Hematopoietic multipotent progenitor cell treated with erythropoietin and hydrocortisone succinate and interleukin-3 and kit ligand, for 4 days (in vitro differentiated cells): ENCODE measurements around the gene LDHD.
A peak's percentile ranks its signal among the peaks of the same experiment; 100 is the strongest.
"Not testable (repeated sequence)": the region's sequence is repeated elsewhere in the genome, so short reads cannot be mapped to it uniquely, and the experiment has no call there.

ENCODE experiments used
- DNase-seq: peaks from one replicate; pipeline ENCODE4 v3.0.0-alpha.2; 2015

The LDHD gene

GRCh38 chr16:75097941-75098901, 18.4 kb downstream of the LDHD start:
- DNase-seq = no peak

- no peak for DNase-seq
These were observed 19.3 kb downstream of the LDHD start for GRCh38 chr16:75097191-75097761.

- no peak for DNase-seq
These were observed 19.9 kb downstream of the LDHD start for GRCh38 chr16:75096656-75097055.

GRCh38 chr16:75095204-75095621, 21.4 kb downstream of the LDHD start:
- no peak for DNase-seq

- DNase-seq = no peak
These were observed 22.7 kb downstream of the LDHD start for GRCh38 chr16:75093598-75094540.

- no peak for DNase-seq
These were observed 23.8 kb downstream of the LDHD start for GRCh38 chr16:75092777-75093176.

GRCh38 chr16:75091619-75092018, 25.0 kb downstream of the LDHD start:
- not testable (repeated sequence) for DNase-seq

GRCh38 chr16:75090899-75091298, 25.7 kb downstream of the LDHD start:
- not testable (repeated sequence) for DNase-seq

GRCh38 chr16:75089486-75090202, 26.9 kb downstream of the LDHD start:
- peak; percentile 62 for DNase-seq

- no peak for DNase-seq
These were observed 27.6 kb downstream of the LDHD start for GRCh38 chr16:75088934-75089333.

- DNase-seq = no peak
These were observed 28.4 kb downstream of the LDHD start for GRCh38 chr16:75088216-75088615.

GRCh38 chr16:75087375-75087979, 29.1 kb downstream of the LDHD start:
- DNase-seq = peak; percentile 93

- DNase-seq = no peak
These were observed 29.7 kb downstream of the LDHD start for GRCh38 chr16:75086688-75087374.

- no peak for DNase-seq
These were observed 30.3 kb downstream of the LDHD start for GRCh38 chr16:75086281-75086680.

- no peak for DNase-seq
These were observed 31.0 kb downstream of the LDHD start for GRCh38 chr16:75085556-75085955.

- no peak for DNase-seq
These were observed 32.8 kb downstream of the LDHD start for GRCh38 chr16:75083813-75084212.

GRCh38 chr16:75081179-75081859, 35.3 kb downstream of the LDHD start:
- no peak for DNase-seq

- no peak for DNase-seq
These were observed 36.2 kb downstream of the LDHD start for GRCh38 chr16:75080205-75081029.

- DNase-seq = no peak
These were observed 37.1 kb downstream of the LDHD start for GRCh38 chr16:75079346-75079926.
